ENCODE data around the gene MPST.

GRCh38 chr22:37050913-37051312 lies 31.4 kb downstream of the MPST start:
- TF ChIP-seq SP1 (IDR thresholded peaks at IDR 0.05; ENCODE audit: low read depth), result no peak
- no peak for TF ChIP-seq CTCF (IDR thresholded peaks at IDR 0.05 in 2 of 3, conservative IDR thresholded peaks at IDR 0.05 in 1 of 3; ENCODE audit: borderline replicate concordance in 1 of 3, insufficient read depth in 1 of 3, low read depth in 2 of 3, low read length in 2 of 3)
- no peak for TF ChIP-seq EZH2 (IDR thresholded peaks at IDR 0.05)
- no peak for TF ChIP-seq POLR2A (IDR thresholded peaks at IDR 0.05; ENCODE audit: borderline replicate concordance, extremely low read depth, insufficient read depth, insufficient read length)
- TF ChIP-seq, protein P1, sequence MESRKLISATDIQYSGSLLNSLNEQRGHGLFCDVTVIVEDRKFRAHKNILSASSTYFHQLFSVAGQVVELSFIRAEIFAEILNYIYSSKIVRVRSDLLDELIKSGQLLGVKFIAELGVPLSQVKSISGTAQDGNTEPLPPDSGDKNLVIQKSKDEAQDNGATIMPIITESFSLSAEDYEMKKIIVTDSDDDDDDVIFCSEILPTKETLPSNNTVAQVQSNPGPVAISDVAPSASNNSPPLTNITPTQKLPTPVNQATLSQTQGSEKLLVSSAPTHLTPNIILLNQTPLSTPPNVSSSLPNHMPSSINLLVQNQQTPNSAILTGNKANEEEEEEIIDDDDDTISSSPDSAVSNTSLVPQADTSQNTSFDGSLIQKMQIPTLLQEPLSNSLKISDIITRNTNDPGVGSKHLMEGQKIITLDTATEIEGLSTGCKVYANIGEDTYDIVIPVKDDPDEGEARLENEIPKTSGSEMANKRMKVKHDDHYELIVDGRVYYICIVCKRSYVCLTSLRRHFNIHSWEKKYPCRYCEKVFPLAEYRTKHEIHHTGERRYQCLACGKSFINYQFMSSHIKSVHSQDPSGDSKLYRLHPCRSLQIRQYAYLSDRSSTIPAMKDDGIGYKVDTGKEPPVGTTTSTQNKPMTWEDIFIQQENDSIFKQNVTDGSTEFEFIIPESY (IDR thresholded peaks at IDR 0.05; ENCODE audit: extremely low read depth, insufficient replicate concordance, low read length), result no peak
- TF ChIP-seq YY1 (IDR thresholded peaks at IDR 0.05; ENCODE audit: extremely low read depth, insufficient replicate concordance, low read depth, low read length), result no peak
- TF ChIP-seq POLR2AphosphoS5 (IDR thresholded peaks at IDR 0.05; ENCODE audit: low read depth, low read length), result no peak
- TF ChIP-seq, protein P2, sequence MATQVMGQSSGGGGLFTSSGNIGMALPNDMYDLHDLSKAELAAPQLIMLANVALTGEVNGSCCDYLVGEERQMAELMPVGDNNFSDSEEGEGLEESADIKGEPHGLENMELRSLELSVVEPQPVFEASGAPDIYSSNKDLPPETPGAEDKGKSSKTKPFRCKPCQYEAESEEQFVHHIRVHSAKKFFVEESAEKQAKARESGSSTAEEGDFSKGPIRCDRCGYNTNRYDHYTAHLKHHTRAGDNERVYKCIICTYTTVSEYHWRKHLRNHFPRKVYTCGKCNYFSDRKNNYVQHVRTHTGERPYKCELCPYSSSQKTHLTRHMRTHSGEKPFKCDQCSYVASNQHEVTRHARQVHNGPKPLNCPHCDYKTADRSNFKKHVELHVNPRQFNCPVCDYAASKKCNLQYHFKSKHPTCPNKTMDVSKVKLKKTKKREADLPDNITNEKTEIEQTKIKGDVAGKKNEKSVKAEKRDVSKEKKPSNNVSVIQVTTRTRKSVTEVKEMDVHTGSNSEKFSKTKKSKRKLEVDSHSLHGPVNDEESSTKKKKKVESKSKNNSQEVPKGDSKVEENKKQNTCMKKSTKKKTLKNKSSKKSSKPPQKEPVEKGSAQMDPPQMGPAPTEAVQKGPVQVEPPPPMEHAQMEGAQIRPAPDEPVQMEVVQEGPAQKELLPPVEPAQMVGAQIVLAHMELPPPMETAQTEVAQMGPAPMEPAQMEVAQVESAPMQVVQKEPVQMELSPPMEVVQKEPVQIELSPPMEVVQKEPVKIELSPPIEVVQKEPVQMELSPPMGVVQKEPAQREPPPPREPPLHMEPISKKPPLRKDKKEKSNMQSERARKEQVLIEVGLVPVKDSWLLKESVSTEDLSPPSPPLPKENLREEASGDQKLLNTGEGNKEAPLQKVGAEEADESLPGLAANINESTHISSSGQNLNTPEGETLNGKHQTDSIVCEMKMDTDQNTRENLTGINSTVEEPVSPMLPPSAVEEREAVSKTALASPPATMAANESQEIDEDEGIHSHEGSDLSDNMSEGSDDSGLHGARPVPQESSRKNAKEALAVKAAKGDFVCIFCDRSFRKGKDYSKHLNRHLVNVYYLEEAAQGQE (IDR thresholded peaks at IDR 0.05; ENCODE audit: low read depth), result no peak
